Measurements from ENCODE around the gene RMND5B.
"Not testable (repeated sequence)": the region's sequence is repeated elsewhere in the genome, so short reads cannot be mapped to it uniquely, and the experiment has no call there.

The RMND5B gene

DNA sequence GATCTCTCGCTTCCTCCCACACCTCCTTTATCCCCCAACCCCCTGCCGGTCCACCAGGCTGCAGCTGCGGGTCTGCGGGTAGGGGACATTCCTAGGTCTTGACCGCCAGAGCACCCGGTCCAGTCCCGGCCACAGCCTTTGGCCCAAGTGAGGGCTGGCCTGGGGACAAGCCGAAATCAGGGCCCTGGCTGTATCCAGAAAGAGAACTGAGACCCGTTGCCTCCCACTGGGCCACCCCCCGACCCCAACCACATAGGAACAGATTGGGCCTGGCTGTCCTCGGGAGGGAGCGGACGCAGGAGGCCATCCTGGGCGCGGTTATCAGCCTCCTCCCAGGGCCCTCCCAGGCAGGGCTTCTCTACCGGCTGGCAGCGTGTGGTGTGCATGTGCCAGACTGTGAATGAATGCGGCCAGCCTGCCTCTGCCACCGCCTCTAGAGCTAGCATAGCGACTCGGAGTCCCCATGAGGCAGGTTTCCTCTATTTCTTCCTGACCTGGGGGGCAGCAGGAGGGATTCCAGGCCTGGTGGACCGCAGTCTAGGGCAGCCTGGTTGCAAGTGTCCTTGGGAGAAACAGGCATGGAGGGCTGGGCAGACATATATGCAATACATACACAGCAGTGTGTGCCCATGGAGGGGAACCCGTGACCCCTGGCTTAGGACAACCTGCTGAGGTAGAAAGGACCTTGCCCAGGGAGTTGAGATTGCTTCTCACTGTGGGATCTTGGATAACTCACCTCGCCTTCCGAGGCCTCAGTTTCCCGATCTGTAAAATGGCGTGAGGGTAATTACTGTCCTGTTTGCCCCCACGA lies 16.3 kb upstream of the RMND5B start:
- no peak for DNase-seq

DNA sequence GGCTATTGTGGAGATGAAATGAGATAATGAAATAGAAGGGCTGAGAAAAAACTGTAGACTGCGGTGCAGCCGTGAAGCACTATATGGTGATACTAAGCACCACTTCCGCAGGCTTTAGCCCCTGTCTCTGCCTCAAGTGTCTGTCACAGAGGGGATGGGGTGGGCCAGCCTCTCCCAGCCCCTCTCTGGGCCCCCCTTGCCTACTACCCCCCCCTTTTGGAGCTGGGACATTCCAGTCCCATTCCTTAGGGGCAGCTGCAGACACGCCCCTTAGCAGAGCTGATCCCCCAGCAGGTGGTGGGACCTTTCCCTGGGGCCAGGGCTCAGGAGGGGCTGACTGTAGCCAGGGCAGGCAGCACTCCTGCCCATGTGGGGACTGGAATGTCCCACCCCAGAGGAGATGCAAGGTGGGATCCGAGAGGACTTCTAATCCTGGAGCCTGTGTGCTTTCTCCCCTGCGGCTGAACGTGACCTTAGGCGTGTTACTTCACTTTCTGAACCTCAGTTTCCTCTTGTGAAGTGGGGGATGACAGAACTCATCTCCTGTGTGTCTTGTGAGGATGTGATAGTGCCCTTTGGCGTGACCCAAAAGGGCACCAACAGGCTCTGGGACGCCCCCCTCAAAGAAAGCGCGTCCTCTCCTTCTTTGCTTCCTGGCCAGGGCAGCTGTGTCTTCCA lies 15.5 kb upstream of the RMND5B start:
- peak; percentile 72 for DNase-seq

DNA sequence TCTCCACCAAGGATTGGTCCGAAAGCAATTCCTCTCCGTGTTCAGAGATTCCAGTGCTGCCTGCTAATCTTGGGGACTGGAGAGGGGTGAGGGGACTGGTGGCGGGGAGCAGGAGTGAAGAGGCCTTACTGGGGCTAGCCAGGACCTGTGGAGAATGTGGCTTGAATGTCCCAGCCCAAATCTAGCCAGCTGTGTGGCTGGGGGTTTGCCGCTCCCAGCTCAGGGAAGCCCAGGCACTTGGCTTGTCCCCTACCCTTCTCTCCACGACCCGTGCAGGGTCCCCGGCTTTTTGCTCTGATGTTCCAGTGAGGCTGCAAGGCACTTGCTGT lies 15.0 kb upstream of the RMND5B start:
- DNase-seq: no peak

DNA sequence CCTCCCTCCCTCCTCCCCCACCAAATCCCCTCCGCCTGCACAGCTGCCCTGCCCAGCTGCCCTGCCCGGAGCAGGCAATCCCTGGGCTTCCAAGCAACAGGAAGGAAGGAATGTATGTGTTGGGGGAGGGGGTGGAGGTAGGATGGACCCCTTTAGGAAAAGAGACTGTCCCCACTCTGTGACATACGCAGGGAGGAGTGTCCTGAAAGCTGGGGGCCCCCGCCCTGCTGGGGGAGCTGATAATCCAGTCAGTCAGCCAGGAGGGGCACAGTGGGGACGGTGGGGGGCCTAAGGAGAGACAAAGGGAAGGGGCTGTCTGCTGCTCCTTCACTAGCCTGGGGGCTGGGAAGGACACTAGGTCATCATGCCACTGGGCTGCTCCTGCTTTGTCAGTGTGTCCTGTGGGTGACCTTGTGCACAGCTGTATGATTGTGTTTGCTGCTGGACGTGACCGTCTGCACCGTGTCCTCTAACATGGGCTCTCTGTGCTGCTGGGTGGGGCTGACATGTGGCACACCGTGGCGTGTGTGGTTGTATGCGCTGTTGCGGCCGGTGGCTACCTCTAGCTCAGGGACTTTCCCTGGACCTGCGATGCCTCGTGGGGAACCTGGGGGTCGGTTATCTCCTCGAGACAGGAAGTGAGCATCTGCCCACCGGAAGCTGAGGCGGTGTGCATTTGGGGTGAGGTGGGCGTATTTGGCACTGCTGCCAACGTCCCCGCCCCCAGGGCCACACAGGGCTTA lies 14.5 kb upstream of the RMND5B start:
- no peak for DNase-seq

DNA sequence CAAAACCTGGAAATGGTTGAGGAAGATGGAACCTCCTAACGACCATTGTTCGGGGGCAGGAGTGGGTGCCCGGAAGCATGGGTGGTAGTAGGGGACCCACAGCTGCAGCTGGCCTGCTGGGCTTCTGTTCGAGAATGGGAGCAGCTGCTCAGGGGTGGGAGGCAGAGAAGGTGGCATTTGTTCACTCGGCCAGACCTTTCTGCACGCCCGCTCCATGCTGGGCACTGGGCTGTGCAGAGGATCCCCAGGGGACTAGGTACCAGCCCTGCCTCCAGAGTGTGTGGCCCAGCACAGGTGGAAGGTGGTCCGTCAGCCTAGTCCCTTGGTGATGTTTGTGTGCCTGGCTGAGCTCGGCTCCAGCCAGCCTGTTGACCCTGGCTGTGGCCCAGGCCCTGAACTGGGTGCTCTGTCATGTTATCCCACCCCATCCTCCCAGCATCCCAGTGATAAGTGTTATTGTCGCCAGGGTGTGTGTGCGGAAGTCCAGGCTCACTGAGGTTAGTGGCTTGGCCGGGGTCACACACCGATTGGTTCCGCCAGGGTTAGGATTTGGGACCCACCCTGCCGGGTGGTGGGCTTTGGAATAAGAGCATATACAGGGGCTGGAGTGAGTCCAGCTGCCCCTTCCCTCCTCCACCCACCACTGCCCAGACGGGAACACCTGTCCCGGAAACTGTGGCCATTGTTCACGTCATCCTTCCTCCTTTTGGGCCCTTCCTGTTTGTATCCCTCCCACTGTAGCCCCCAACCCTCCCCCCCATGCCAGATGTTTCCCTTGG lies 12.7 kb upstream of the RMND5B start:
- no peak for DNase-seq

DNA sequence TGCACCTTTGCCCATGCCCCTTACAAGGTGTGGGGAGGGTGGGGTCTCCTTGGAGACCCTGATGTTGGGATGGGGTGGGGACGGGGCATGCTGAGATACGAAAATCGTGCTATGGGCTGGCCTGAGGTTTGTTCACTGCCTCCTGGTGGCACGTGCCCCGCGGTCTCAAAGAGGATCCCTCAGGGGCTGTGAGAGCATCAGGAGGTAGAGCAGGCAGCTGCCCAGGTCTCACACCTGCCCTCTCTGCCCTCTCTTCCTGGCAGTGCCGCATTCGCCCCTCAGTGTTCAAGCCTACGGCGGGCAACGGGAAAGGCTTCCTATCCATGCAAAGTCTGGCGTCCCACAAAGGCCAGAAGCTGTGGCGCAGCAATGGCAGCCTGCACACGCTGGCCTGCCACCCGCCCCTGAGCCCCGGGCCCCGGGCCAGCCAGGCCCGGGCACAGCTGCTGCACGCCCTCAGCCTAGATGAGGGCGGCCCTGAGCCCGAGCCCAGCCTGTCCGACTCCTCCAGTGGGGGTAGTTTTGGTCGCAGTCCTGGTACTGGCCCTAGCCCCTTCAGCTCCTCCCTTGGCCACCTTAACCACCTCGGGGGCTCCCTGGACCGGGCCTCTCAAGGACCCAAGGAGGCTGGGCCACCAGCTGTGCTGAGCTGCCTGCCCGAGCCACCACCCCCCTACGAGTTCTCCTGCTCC lies 10.8 kb upstream of the RMND5B start:
- no peak for DNase-seq

DNA sequence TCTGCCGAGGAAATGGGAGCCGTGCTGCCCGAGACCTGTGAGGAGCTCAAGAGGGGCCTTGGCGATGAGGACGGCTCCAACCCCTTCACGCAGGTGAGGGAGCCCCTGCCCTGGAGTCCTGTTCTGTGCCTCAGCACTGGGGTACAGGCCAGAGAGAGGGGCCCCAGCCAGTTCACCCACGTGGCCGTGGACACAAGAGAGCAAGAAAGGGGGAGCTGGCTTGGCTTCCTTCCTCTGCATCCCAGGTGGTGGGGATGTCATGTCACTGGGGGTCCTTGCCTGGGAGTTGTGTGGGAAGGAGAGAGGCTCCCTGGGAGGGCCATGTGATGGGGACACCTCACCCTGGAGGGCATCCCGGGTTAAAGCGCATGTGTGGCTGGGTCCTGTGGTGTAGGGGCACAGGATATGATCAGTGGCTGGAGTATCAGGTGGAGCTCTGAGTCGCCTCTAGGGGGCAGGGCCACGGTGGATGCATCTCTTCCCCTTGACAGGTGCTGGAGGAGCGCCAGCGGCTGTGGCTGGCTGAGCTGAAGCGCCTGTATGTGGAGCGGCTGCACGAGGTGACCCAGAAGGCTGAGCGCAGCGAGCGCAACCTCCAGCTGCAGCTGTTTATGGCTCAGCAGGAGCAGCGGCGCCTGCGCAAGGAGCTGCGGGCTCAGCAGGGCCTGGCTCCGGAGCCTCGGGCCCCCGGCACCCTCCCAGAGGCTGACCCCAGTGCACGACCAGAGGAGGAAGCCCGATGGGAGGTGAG lies 10.0 kb upstream of the RMND5B start:
- peak; percentile 84 for DNase-seq

DNA sequence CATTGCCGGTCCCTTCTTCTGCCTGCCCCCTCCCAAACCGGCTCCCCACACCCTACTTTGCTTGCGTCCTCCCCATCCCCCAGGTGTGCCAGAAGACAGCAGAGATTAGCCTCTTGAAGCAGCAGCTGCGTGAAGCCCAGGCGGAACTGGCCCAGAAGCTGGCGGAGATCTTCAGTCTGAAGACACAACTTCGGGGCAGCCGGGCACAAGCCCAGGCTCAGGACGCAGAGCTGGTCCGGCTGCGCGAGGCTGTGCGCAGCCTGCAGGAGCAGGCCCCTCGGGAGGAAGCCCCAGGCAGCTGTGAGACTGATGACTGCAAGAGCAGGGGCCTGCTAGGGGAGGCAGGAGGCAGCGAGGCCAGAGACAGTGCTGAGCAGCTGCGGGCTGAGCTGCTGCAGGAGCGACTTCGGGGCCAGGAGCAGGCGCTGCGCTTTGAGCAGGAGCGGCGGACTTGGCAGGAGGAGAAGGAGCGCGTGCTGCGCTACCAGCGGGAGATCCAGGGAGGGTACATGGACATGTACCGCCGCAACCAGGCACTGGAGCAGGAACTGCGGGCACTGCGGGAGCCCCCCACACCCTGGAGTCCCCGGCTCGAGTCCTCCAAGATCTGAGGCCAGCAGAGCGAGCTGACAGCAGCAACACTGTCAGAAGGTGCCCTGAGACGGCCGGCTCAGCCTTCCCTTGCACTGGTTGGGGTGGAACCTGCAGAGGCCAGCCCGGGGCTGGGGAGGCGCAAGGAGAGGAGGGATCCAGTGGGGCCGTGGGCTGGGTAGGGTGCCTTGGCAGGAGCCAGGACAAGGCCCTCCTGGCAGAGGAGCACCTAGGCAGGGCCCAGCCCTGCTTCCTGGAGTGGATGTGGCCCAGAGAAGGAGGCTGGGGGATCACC lies 9.2 kb upstream of the RMND5B start:
- peak; percentile 86 for DNase-seq

DNA sequence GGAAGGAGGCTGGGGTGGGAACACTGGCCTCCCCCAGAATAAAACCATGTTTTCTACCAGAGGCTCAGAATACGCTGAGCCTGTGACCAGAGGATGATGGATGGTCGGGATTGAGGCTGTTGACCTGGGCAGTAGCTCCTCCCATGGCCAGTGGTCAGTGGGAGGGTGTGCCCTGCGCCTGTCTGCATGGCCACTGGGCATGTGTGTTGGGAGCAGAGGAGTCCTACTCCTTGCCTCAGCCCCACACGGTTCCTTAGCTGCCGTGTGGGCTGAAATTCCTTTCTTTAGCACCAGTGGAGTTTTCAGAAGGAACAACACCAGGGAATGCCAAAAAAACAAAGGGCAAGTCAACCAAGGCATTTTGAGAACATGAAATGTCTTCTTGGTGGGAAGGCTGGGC lies 8.5 kb upstream of the RMND5B start:
- no peak for DNase-seq

DNA sequence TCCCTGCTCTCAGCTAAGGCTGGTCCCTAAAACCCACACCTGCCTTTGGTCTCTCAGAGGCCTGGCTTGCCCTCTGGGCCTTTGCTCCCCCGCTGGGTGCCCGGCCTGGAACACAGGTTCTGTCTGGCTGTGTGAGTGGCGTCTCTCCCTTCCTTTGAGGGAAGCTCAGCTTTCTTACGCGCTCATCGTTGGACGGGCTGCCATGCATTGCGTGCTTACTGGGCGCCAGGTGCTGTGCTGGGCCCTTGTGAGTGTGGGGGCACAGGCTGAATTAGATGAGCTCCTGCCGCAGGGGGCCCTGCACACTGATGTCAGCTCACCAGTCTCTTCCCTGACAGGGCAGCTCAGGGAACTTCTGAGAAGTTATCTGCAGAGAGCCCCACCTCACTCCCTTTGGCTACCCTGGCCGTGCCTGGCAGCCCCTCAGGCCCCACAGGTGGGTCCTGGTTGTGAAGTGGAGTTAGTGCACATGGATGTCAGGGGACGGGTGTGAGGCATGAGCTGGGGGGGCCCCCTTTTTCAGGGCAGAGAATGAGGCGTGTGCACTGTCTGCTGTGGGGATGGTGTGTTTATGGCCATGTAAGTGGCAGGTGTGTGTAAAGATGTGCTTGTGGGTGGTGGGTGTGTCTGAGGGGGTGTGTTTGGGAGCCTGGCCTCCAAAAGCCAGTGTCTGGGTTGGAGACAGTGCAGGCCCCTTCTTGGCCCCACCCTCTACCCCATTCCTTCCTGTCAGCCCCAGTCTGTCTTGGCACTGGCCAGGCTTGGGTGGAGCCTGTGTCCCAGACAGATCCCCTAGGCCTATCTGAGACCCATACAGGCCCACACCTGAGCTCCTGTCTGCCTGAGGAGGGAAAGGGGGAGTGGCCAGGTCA lies 7.5 kb upstream of the RMND5B start:
- no peak for DNase-seq

DNA sequence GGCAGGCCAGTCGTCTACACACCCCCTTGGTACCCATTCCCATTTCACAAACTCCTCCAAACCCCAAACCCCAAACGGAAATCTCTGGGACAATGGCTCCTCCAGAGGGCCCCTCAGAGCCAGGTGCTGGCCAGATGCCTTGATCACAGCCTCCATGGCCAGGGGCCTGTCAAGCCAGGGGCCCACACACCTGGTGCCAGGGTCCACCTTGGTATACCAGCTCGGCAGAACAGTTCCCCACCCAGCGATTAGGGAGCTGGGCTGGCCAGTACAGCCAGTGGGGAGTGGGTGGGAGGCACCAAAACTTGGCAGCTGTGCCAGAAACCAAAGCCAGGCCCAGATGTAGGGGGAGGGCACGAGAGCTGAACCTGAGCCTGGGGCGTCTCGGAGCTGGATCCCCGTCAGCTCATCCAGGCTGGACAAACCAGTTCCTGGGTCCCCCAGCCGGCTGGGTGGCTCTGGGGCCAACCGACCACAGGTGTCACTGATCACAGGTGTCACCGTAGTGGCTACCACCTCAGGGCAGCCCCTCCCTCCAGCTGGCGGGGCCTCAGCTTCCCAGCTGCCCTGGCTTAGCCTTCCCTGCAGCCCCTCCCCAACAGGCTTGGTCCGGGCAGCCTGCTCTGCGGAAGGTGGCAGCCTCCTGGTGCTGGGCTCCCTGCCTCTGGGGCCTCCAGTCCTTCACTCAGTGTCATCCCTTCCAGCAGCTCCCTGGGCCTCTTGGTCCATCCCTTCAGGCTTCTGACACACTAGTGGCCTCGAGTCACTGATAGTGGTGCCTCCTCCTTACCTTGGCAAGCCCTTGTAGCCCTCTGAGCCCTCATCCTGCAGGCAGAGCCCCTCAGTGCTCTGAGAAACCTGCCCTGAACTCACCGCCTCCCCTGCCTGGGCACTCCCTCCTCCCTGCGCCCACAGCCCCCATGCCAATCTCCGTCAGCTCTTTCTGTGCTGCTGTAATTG lies 6.6 kb upstream of the RMND5B start:
- DNase-seq: no peak

DNA sequence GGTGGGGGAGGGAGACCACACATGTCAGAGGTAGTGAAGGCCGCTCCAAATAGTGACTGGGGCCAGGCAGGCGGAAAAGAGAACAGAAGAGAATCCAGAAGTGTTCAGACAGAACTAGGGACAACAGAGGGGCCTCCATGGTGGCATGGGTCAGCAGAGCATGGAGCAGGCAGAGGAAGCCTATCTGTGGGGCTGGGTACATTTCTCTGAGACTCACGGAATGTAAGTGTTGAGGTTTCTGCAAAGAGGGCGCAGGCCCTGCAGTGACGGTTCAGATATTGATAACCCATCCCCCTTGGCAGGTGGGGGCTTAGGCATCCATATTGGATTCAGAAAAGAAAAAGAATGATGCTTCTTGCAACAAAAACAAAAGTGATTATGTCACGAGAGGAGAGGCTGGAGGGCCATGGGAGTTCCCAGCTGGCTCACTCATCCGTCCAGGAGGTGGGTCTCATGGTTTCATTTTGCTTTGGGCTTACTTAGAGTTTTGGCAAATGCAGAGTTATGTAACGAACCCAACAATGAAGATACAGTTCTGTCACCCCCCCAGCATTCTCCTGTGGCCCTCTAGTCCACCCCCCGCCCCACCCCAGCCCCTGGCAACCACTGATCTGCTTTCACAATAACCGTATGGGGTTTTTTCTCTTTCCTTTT lies 5.4 kb upstream of the RMND5B start:
- DNase-seq: no peak

DNA sequence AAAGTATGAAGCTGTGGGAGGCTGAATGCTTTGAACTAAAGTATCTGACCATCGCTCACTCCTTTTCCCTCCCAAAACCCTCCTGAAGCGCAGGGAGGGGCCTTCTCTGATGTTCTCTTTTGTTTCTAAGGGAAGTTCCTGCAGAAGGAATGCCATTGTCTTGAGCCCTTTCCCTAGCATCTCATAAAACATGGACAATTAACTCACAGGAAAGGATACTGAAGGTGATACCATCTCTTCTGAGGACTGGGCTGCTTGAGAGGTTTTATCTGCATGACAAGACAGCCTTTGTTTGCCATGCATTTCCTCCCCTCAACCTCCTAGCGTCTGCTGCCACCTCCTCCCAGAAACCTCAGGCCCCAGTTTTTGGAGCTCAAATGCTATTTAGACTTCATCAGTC lies 4.3 kb upstream of the RMND5B start:
- no peak for DNase-seq

DNA sequence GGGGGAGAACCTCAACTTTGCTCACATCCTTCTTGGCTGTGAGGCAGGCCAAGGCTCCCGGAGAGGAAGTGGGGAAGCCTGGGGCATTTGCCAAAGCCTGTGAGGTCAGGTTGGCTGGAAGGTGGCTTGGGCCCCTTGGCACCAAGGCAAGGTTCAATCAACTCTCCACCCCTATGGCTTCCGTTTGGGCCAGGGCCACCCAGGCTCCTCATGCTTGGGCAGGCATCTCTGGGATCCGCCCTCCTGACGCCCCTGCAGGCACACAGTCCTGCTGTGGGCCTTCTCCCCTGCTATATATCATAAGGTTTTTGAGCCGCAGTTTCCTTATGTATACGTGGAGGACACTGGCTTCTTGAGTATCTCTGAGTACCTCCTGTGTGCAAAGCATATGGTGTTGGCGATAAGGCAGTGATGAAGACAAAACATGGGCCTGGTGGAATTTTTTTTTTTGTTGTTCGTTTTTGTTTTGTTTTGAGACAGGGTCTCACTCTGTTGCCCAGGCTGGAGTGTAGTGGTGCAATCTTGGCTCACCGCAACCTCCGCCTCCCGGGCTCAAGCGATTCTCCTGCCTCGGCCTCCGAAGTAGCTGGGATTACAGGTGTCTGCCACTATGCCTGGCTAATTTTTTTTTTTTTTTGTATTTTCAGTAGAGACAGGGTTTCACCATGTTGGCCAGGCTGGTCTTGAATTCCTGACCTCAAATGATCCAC lies 3.4 kb upstream of the RMND5B start:
- not testable (repeated sequence) for DNase-seq

DNA sequence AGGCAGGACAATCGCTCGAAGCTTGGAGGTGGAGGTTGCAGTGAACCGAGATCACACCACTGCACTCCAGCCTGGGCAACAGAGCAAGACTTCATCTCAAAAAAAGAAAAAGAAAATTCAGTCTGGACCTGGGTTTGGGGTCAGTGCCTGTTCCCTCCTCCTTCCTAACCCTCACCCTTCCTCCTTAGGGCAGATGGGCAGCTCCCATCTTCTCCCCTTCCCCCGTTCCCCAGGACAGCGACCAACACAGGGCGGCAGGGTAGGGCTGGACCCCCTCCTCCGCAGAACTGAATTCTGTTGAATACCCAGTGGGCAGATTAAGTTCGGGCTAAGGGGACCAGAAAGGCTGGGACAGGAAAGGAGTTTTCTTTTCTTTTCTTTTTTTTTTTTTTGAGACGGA lies 1.5 kb upstream of the RMND5B start:
- no peak for DNase-seq

DNA sequence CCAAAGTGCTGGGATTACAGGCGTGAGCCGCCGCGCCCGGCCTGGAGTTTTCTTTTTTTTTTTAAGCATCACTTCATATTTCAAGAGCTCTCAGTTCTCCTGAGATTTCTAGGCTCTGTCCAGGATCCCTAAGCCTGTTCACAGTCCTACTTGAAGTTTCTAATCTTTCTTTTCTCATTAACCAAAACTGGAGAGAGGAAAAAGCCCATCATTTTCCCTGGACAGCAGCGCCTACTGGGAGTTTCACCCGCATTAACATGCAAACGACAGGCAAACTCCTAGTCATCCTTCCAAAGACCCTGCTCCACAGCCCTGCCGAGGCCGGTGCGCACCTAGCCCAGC lies 609 bp upstream of the RMND5B start:
- not testable (repeated sequence) for DNase-seq

DNA sequence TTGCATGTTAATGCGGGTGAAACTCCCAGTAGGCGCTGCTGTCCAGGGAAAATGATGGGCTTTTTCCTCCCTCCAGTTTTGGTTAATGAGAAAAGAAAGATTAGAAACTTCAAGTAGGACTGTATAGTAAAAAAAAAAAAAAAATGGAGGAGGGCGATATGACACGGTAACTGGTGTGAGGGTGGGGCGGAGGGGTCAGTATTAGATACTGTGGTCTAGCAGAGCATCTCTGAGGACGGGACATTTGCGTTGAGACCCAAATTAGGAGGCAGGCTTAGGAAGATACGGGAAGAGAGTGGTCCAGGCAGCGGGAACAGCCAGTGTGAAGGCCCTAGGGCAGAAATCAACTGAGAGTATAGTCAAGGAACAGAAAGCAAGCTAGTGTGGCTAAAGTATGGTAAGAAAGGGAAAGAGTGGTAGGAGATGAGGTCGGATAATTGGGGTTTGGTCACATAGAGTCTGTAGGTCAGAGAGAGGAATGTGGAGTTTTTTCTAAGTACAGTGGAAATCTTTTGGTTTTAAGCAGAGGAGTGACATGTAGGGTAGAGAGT lies 707 bp downstream of the RMND5B start:
- DNase-seq: no peak
